Prostate gland (tissue), 2 donors: ENCODE results near the gene CAMK2N2.

Experiments
- POLR2A ChIP-seq: fragments of 450-650 bp; IDR thresholded peaks from one replicate; pipeline ENCODE4 v1.6.1; 2016; ENCODE audit warnings: antibody characterized with exemption, mild to moderate bottlenecking
- TF ChIP-seq, protein P1 (sequence below), 4 experiments: fragments of 200-600 bp in 2 of 4; fragments of 450-650 bp in 2 of 4; sonication (generic) in 2 of 4; IDR thresholded peaks; 1 replicate in 3 of 4; 2 replicates in 1 of 4; pipeline ENCODE4 v1.5.1; 2016 to 2019; ENCODE audit warnings: antibody characterized with exemption in 4 of 4, mild to moderate bottlenecking in 2 of 4, moderate library complexity in 2 of 4

DNA sequence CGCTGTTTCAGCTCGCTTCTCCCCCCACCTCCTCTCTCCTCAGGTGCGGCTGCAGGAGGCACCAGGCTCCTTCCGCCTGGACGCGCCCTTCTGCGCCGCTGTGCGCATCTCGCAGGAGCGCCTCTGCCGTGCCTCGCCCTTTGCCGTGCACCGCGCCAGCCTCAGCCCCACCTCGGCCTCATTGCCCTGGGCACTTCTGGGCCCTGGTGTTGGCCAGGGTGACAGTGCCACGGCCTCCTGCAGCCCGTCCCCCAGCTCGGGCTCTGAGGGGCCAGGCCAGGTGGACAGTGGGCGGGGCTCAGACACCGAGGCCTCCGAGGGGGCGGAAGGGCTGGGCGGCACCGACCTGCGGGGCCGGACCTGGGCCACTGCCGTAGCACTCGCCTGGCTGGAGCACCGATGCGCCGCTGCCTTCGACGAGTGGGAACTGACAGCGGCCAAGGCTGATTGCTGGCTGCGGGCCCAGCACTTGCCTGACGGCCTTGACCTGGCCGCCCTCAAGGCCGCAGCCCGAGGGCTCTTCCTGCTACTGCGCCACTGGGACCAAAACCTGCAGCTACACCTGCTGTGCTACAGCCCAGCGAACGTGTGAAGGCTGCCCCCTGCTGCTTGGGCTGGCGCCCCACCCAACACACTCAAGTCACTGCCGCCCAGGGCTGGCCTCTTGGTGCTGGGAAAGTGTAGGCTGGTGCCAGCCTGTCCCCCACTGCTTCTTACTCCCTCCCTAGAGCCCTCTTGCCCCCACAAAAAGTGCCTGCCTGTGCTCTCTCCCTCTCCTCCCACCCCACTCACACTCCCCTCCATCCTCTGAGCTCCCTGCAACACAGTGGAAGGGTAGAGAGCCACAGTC lies 19.7 kb downstream of the CAMK2N2 start:
- TF ChIP-seq, protein P1, sequence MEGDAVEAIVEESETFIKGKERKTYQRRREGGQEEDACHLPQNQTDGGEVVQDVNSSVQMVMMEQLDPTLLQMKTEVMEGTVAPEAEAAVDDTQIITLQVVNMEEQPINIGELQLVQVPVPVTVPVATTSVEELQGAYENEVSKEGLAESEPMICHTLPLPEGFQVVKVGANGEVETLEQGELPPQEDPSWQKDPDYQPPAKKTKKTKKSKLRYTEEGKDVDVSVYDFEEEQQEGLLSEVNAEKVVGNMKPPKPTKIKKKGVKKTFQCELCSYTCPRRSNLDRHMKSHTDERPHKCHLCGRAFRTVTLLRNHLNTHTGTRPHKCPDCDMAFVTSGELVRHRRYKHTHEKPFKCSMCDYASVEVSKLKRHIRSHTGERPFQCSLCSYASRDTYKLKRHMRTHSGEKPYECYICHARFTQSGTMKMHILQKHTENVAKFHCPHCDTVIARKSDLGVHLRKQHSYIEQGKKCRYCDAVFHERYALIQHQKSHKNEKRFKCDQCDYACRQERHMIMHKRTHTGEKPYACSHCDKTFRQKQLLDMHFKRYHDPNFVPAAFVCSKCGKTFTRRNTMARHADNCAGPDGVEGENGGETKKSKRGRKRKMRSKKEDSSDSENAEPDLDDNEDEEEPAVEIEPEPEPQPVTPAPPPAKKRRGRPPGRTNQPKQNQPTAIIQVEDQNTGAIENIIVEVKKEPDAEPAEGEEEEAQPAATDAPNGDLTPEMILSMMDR (IDR thresholded peaks at IDR 0.05), result peak in 3 of 4 experiments; percentile 35 to 72 (median 58)
- no peak for TF ChIP-seq POLR2A
